K562 (cell line): Measurements from ENCODE around the gene COL5A1. TPM values are rescaled to one million over a fixed set of nuclear protein-coding genes. Genes with fewer than 3 reads are reported as not detected.

Experiments used
- CBX1 ChIP-seq: sonication (generic); IDR thresholded peaks from 2 replicates; pipeline ENCODE4 v1.6.1; 2016; ENCODE audit warnings: antibody characterized with exemption, low read depth, mild to moderate bottlenecking
- CTCF ChIP-seq, 3 experiments: IDR thresholded peaks in 2 of 3; conservative IDR thresholded peaks in 1 of 3; 2 replicates each; pipeline ENCODE4 v1.5.1; 2011 to 2012; ENCODE audit warnings: low read length in 3 of 3, mild to moderate bottlenecking in 3 of 3, control low read depth in 2 of 3, improper control_type of control experiment in 1 of 3, inconsistent platforms in 1 of 3, low read depth in 1 of 3, mixed read lengths in 1 of 3, moderate library complexity in 1 of 3; ENCODE audit not compliant: insufficient read depth in 2 of 3
- DIDO1 ChIP-seq: fragments of 450-650 bp; IDR thresholded peaks from 2 replicates; pipeline ENCODE4 v1.6.1; 2016; ENCODE audit warnings: low read depth, missing biosample characterization, missing genetic modification characterization
- DPF2 ChIP-seq: fragments of 450-650 bp; IDR thresholded peaks from 2 replicates; pipeline ENCODE4 v1.6.1; 2016
- ERF ChIP-seq: fragments of 450-650 bp; formaldehyde crosslinking; IDR thresholded peaks from 2 replicates; pipeline ENCODE4 v1.4.0; 2020; ENCODE audit warnings: mild to moderate bottlenecking, mixed read lengths
- HNRNPUL1 ChIP-seq: fragments of 200-400 bp; formaldehyde crosslinking; IDR thresholded peaks from 2 replicates; pipeline ENCODE4 v1.6.1; 2017; ENCODE audit warnings: low read length
- JUND ChIP-seq, 2 experiments: IDR thresholded peaks; 2 replicates in 1 of 2; 3 replicates in 1 of 2; pipeline ENCODE4 v1.6.1; 2011; ENCODE audit warnings: borderline replicate concordance in 2 of 2, low read depth in 2 of 2, low read length in 2 of 2, improper control_type of control experiment in 1 of 2, missing biosample characterization in 1 of 2, missing genetic modification characterization in 1 of 2, missing genetic modification reagents in 1 of 2
- MCM7 ChIP-seq, 2 experiments: fragments of 450-650 bp; IDR thresholded peaks; 2 replicates each; pipeline ENCODE4 v1.6.1; 2016 to 2018
- POLR2G ChIP-seq: fragments of 200-400 bp; formaldehyde crosslinking; IDR thresholded peaks from 2 replicates; pipeline ENCODE4 v1.6.1; 2017; ENCODE audit warnings: low read depth, mild to moderate bottlenecking, antibody characterized with exemption, low read length, moderate library complexity
- RAD21 ChIP-seq, 2 experiments: fragments of 250-450 bp in 1 of 2; fragments of 450-650 bp in 1 of 2; sonication (Bioruptor Pico) in 1 of 2; formaldehyde crosslinking in 1 of 2; IDR thresholded peaks in 1 of 2; conservative IDR thresholded peaks in 1 of 2; 2 replicates each; pipeline versions ENCODE4 v1.4.0 to v1.8.0; 2020 to 2022; ENCODE audit warnings: mild to moderate bottlenecking in 2 of 2, moderate library complexity in 1 of 2
- RUNX1 ChIP-seq: sonication (generic); IDR thresholded peaks from 2 replicates; pipeline ENCODE4 v1.6.1; 2016; ENCODE audit warnings: antibody characterized with exemption, low read depth
- SMC3 ChIP-seq: conservative IDR thresholded peaks from 2 replicates; pipeline ENCODE4 v1.6.1; 2011; ENCODE audit warnings: low read depth, low read length, improper control_type of control experiment; ENCODE audit not compliant: insufficient read depth
- STAG1 ChIP-seq: sonication (generic); formaldehyde crosslinking; IDR thresholded peaks from 2 replicates; pipeline ENCODE4 v1.5.0; 2020; ENCODE audit warnings: missing genetic modification reagents, borderline replicate concordance
- TEAD2 ChIP-seq: fragments of 450-650 bp; IDR thresholded peaks from 2 replicates; pipeline ENCODE4 v1.6.1; 2016; ENCODE audit warnings: missing genetic modification characterization, control low read depth, missing compliant biosample characterization
- THAP7 ChIP-seq: fragments of 250-450 bp; sonication (Bioruptor Pico); IDR thresholded peaks from 2 replicates; pipeline ENCODE4 v1.5.0; 2021
- ZNF224 ChIP-seq: sonication (generic); formaldehyde crosslinking; IDR thresholded peaks from 2 replicates; pipeline ENCODE4 v1.8.0; 2022; ENCODE audit warnings: mild to moderate bottlenecking, missing genetic modification reagents
- ZNF408 ChIP-seq: fragments of 250-450 bp; sonication (Bioruptor Pico); IDR thresholded peaks from 2 replicates; pipeline ENCODE4 v1.4.0; 2020; ENCODE audit warnings: low read depth, mild to moderate bottlenecking, moderate library complexity
- ZNF766 ChIP-seq: fragments of 200-800 bp; sonication (Bioruptor generic); conservative IDR thresholded peaks from 2 replicates; pipeline ENCODE4 v1.6.1; 2016; ENCODE audit warnings: missing genetic modification characterization, missing compliant biosample characterization
- polyA plus RNA-seq, 8 experiments: library from polyadenylated mRNA; depleted of rRNA in 4 of 8; stranded (reverse) in 5 of 8; unstranded in 3 of 8; fragments of >200 nt; fragmentation: Nextera tagmentation in 2 of 8; fragmentation: Illumina TruSeq in 1 of 8; extraction: Ambion mirVana in 2 of 8; extraction: Trizol in 1 of 8; gene quantifications; 2 replicates each; pipeline versions ENCODE4 v1.2.1 to v1.2.3, GENCODE V29; 2011 to 2014; ENCODE audit warnings: inconsistent platforms in 1 of 8, missing spikeins in 1 of 8
- total RNA-seq, 7 experiments: library from RNA; depleted of rRNA in 6 of 7; stranded (reverse); fragments of >200 nt in 6 of 7; fragmentation: Illumina TruSeq in 2 of 7; extraction: Trizol in 2 of 7; gene quantifications; 2 replicates each; pipeline versions ENCODE4 v1.2.1 to v1.2.3, GENCODE V29; 2011 to 2021; ENCODE audit warnings: low replicate concordance in 1 of 7
- TF ChIP-seq, protein P1 (sequence below): fragments of 250-450 bp; sonication (Bioruptor Pico); IDR thresholded peaks from 2 replicates; pipeline ENCODE4 v1.9.0; 2021; ENCODE audit warnings: mild to moderate bottlenecking, inconsistent platforms
- TF ChIP-seq, protein P2 (sequence below): sonication (generic); formaldehyde crosslinking; IDR thresholded peaks from 2 replicates; pipeline ENCODE4 v1.8.1; 2023; ENCODE audit warnings: mild to moderate bottlenecking, missing genetic modification reagents

Gene COL5A1
- total and polyA plus RNA-seq, 9 of the 15 experiments (the other 6 are each of a cell fraction or from before 2014, with no cell fraction given) = under 0.01 to 0.13 (median 0.04) TPM; not detected in 6

DNA sequence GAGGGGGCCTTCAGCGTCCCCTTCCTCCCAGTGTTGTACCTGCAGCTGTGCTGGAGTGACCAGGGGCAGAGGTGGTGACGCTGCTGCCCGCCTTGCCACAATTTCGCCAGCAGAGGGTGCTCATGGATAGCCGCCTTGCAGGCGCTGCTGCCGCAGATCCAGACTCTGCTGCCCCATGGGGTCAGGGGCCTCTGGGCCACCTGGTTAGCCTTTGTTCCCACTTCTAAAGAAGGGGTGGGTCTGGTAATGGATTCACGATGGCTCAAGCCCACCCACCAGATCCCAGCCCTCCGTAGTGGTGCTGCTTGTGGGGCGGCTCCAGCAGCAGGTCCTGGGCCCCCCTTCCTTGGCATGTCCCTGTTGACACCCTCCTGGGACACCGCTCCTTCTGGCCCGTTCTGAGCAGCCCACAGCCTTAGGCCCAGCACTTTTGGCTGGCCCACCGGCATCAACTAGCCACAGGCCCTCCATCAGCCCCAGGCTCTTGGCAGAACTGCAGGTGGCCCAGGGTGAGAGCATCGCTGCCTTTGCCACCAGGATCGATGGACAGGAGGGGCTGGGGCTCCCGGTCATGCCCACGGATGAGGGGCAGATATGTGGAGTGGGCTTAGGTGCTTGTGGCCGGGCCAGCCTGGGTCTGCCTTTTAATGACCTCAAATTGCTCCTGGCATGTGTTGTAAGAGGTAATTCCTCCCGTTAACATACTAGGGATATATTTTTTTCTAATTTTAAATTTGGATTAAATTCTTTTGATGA, 57.2 kb downstream of the COL5A1 start (continued):
- TF ChIP-seq ZNF408 (CRISPR knock-in tag) (no peak), DPF2 (no peak), CTCF (IDR thresholded peaks at IDR 0.05 in 2 of 3, conservative IDR thresholded peaks at IDR 0.05 in 1 of 3; ENCODE audit: insufficient read depth in 2 of 3, low read depth in 1 of 3, low read length in 3 of 3) (peak; percentile 82 to 95 (median 83)), ERF (CRISPR knock-in tag) (no peak), SMC3 (peak; percentile 78), RUNX1 (no peak), HNRNPUL1 (no peak), DIDO1 (tag) (no peak), ZNF766 (CRISPR knock-in tag) (no peak), JUND (IDR thresholded peaks at IDR 0.05; ENCODE audit: borderline replicate concordance, low read depth, low read length) (0 out of 2 replicates have a peak, but pooled peaks have one; percentile 19), JUND (tag; IDR thresholded peaks at IDR 0.05; ENCODE audit: borderline replicate concordance, low read depth, low read length) (no peak), ZNF224 (CRISPR knock-in tag) (no peak), TEAD2 (tag) (no peak), THAP7 (CRISPR knock-in tag) (no peak), STAG1 (CRISPR knock-in tag) (peak; percentile 60; the same call in 1 of the 2 replicates), MCM7 (IDR thresholded peaks at IDR 0.05) (no peak), RAD21 (CRISPR knock-in tag; conservative IDR thresholded peaks at IDR 0.05 in 1 of 2, IDR thresholded peaks at IDR 0.05 in 1 of 2) (peak; percentile 52 to 78), CBX1 (no peak), POLR2G (no peak)
- TF ChIP-seq, protein P1, sequence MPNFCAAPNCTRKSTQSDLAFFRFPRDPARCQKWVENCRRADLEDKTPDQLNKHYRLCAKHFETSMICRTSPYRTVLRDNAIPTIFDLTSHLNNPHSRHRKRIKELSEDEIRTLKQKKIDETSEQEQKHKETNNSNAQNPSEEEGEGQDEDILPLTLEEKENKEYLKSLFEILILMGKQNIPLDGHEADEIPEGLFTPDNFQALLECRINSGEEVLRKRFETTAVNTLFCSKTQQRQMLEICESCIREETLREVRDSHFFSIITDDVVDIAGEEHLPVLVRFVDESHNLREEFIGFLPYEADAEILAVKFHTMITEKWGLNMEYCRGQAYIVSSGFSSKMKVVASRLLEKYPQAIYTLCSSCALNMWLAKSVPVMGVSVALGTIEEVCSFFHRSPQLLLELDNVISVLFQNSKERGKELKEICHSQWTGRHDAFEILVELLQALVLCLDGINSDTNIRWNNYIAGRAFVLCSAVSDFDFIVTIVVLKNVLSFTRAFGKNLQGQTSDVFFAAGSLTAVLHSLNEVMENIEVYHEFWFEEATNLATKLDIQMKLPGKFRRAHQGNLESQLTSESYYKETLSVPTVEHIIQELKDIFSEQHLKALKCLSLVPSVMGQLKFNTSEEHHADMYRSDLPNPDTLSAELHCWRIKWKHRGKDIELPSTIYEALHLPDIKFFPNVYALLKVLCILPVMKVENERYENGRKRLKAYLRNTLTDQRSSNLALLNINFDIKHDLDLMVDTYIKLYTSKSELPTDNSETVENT (CRISPR knock-in tag) = no peak
- TF ChIP-seq, protein P2, sequence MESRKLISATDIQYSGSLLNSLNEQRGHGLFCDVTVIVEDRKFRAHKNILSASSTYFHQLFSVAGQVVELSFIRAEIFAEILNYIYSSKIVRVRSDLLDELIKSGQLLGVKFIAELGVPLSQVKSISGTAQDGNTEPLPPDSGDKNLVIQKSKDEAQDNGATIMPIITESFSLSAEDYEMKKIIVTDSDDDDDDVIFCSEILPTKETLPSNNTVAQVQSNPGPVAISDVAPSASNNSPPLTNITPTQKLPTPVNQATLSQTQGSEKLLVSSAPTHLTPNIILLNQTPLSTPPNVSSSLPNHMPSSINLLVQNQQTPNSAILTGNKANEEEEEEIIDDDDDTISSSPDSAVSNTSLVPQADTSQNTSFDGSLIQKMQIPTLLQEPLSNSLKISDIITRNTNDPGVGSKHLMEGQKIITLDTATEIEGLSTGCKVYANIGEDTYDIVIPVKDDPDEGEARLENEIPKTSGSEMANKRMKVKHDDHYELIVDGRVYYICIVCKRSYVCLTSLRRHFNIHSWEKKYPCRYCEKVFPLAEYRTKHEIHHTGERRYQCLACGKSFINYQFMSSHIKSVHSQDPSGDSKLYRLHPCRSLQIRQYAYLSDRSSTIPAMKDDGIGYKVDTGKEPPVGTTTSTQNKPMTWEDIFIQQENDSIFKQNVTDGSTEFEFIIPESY (CRISPR knock-in tag) = no peak
